HepG2 (cell line): ENCODE results near the gene ARPC1B. TPM values are rescaled to one million over a fixed set of nuclear protein-coding genes. Genes with fewer than 3 reads are reported as not detected.

Source experiments
- BRCA1 ChIP-seq: sonication (generic); formaldehyde crosslinking; IDR thresholded peaks from 2 replicates; pipeline ENCODE4 v1.4.0; 2020; ENCODE audit warnings: missing genetic modification reagents
- FOXK1 ChIP-seq: sonication (generic); formaldehyde crosslinking; IDR thresholded peaks from 2 replicates; pipeline ENCODE4 v1.4.0; 2020; ENCODE audit warnings: low read depth, missing genetic modification reagents, borderline replicate concordance
- GLI4 ChIP-seq: sonication (generic); formaldehyde crosslinking; IDR thresholded peaks from 2 replicates; pipeline ENCODE4 v1.5.1; 2020; ENCODE audit warnings: missing genetic modification reagents, mild to moderate bottlenecking, moderate library complexity, borderline replicate concordance
- HOXA7 ChIP-seq: sonication (generic); formaldehyde crosslinking; IDR thresholded peaks from 2 replicates; pipeline ENCODE4 v1.8.1; 2022; ENCODE audit warnings: mild to moderate bottlenecking, missing genetic modification reagents, moderate library complexity
- KLF13 ChIP-seq: sonication (generic); formaldehyde crosslinking; IDR thresholded peaks from 2 replicates; pipeline ENCODE4 v1.4.0; 2020; ENCODE audit warnings: mild to moderate bottlenecking, missing genetic modification reagents
- NR2F2 ChIP-seq: IDR thresholded peaks from 2 replicates; pipeline ENCODE4 v1.6.1; 2012; ENCODE audit warnings: low read depth, inconsistent platforms, borderline replicate concordance
- RAD51 ChIP-seq: fragments of 450-650 bp; IDR thresholded peaks from 2 replicates; pipeline ENCODE4 v1.6.1; 2016; ENCODE audit warnings: borderline replicate concordance
- RARG ChIP-seq: sonication (generic); formaldehyde crosslinking; IDR thresholded peaks from 2 replicates; pipeline ENCODE4 v1.4.0; 2020; ENCODE audit warnings: low read depth, mild to moderate bottlenecking, missing genetic modification reagents
- ZEB1 ChIP-seq: IDR thresholded peaks from 2 replicates; pipeline ENCODE4 v1.6.1; 2012; ENCODE audit warnings: mild to moderate bottlenecking, low read depth, inconsistent platforms; ENCODE audit not compliant: insufficient replicate concordance
- ZFP36L1 ChIP-seq: sonication (generic); formaldehyde crosslinking; IDR thresholded peaks from 2 replicates; pipeline ENCODE4 v1.8.0; 2022; ENCODE audit warnings: mild to moderate bottlenecking, missing genetic modification reagents, moderate library complexity
- ZNF33A ChIP-seq: sonication (generic); formaldehyde crosslinking; IDR thresholded peaks from 2 replicates; pipeline ENCODE4 v1.5.1; 2020; ENCODE audit warnings: missing genetic modification reagents, mild to moderate bottlenecking, moderate library complexity, borderline replicate concordance
- ZNF552 ChIP-seq: sonication (generic); formaldehyde crosslinking; IDR thresholded peaks from 2 replicates; pipeline ENCODE4 v1.9.0; 2022; ENCODE audit warnings: missing genetic modification reagents, mild to moderate bottlenecking, borderline replicate concordance
- ZNF713 ChIP-seq: sonication (generic); formaldehyde crosslinking; IDR thresholded peaks from 2 replicates; pipeline ENCODE4 v1.4.0; 2020; ENCODE audit warnings: mild to moderate bottlenecking, missing genetic modification reagents
- ZSCAN30 ChIP-seq: sonication (generic); formaldehyde crosslinking; IDR thresholded peaks from 2 replicates; pipeline ENCODE4 v1.5.0; 2020; ENCODE audit warnings: mild to moderate bottlenecking, missing genetic modification reagents
- polyA plus RNA-seq, 8 experiments: library from polyadenylated mRNA; depleted of rRNA in 3 of 8; stranded (reverse) in 7 of 8; unstranded in 1 of 8; fragments of >200 nt; fragmentation: Illumina TruSeq in 4 of 8; extraction: Trizol in 4 of 8; gene quantifications; 2 replicates each; pipeline versions ENCODE4 v1.2.1 to v1.2.3, GENCODE V29; 2011 to 2016; ENCODE audit warnings: low read depth in 4 of 8, missing spikeins in 1 of 8, mixed read lengths in 1 of 8; ENCODE audit not compliant: insufficient read depth in 1 of 8
- total RNA-seq, 5 experiments: library from RNA; depleted of rRNA; stranded (reverse); fragments of >200 nt; fragmentation: Illumina TruSeq; extraction: Trizol; gene quantifications; 2 replicates each; pipeline ENCODE4 v1.2.3, GENCODE V29; 2016; ENCODE audit warnings: low read depth in 1 of 5
- TF ChIP-seq, protein P1 (sequence below): sonication (generic); formaldehyde crosslinking; IDR thresholded peaks from 2 replicates; pipeline ENCODE4 v1.4.0; 2020; ENCODE audit warnings: missing genetic modification reagents
- TF ChIP-seq, protein P2 (sequence below): sonication (generic); formaldehyde crosslinking; IDR thresholded peaks from 2 replicates; pipeline ENCODE4 v1.4.0; 2020; ENCODE audit warnings: missing genetic modification reagents, borderline replicate concordance
- TF ChIP-seq, protein P3 (sequence below): sonication (generic); formaldehyde crosslinking; IDR thresholded peaks from 2 replicates; pipeline ENCODE4 v1.4.0; 2020; ENCODE audit warnings: missing genetic modification reagents
- TF ChIP-seq, protein P4 (sequence below): sonication (generic); formaldehyde crosslinking; IDR thresholded peaks from 2 replicates; pipeline ENCODE4 v1.5.1; 2020; ENCODE audit warnings: mild to moderate bottlenecking, missing genetic modification reagents, moderate library complexity
- TF ChIP-seq, protein P5 (sequence below): sonication (generic); formaldehyde crosslinking; IDR thresholded peaks from 2 replicates; pipeline ENCODE4 v1.5.0; 2020; ENCODE audit warnings: mild to moderate bottlenecking, missing genetic modification reagents

The ARPC1B gene
- total and polyA plus RNA-seq, 2 of the 13 experiments (the other 11 are each of a cell fraction or from before 2014, with no cell fraction given), result 72.9 to 89.1 TPM

DNA sequence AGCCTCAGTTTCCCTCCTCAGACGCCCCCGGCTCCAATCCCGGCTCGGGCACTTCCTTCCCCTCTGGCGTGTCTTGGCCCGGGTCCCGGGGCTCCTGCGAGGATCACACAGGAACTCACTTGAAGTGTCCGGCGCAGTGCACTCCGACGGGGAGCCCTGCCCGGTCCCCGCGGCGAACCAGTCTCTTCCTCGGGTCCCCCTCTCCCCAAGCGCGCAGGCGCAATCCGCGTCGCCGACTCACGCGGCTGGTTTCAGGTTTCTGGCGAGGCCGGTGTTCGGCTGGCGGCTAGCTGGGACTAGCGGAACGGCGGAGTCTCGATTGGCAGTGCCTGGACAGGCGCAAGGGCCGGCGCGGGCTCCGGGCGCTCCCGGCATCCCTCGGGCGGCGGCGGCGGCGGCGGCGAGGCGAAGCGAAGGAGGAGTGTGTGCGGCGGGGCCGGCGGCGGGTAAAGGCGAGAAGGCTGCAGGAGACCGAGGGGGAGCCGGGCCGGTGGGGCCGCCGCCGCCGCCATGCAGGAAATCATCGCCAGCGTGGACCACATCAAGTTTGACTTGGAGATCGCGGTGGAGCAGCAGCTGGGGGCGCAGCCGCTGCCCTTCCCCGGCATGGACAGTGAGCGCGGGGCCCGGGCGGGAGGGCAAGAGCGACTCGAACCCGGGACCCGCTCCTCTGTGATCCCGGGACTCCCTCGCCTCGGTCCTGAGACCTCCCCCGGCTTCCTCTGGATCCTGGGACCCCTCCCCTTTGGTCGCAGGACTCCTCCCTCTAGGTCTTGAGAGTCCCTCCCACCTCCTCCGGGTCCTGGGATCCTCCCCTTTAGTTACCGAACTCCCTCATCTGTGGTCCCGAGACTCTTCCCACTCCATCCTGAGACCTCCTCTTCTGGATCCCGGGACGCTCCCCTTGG, 64.3 kb downstream of the ARPC1B start, which contains the start of the genes CPSF4 and PTCD1 (continued):
- TF ChIP-seq, protein P1, sequence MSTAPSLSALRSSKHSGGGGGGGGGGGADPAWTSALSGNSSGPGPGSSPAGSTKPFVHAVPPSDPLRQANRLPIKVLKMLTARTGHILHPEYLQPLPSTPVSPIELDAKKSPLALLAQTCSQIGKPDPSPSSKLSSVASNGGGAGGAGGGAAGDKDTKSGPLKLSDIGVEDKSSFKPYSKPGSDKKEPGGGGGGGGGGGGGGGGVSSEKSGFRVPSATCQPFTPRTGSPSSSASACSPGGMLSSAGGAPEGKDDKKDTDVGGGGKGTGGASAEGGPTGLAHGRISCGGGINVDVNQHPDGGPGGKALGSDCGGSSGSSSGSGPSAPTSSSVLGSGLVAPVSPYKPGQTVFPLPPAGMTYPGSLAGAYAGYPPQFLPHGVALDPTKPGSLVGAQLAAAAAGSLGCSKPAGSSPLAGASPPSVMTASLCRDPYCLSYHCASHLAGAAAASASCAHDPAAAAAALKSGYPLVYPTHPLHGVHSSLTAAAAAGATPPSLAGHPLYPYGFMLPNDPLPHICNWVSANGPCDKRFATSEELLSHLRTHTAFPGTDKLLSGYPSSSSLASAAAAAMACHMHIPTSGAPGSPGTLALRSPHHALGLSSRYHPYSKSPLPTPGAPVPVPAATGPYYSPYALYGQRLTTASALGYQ (CRISPR knock-in tag), result peak; percentile 37; the same call in 1 of the 2 replicates
- TF ChIP-seq, protein P2, sequence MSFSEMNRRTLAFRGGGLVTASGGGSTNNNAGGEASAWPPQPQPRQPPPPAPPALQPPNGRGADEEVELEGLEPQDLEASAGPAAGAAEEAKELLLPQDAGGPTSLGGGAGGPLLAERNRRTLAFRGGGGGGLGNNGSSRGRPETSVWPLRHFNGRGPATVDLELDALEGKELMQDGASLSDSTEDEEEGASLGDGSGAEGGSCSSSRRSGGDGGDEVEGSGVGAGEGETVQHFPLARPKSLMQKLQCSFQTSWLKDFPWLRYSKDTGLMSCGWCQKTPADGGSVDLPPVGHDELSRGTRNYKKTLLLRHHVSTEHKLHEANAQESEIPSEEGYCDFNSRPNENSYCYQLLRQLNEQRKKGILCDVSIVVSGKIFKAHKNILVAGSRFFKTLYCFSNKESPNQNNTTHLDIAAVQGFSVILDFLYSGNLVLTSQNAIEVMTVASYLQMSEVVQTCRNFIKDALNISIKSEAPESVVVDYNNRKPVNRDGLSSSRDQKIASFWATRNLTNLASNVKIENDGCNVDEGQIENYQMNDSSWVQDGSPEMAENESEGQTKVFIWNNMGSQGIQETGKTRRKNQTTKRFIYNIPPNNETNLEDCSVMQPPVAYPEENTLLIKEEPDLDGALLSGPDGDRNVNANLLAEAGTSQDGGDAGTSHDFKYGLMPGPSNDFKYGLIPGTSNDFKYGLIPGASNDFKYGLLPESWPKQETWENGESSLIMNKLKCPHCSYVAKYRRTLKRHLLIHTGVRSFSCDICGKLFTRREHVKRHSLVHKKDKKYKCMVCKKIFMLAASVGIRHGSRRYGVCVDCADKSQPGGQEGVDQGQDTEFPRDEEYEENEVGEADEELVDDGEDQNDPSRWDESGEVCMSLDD (CRISPR knock-in tag), result 0 out of 2 replicates have a peak, but pooled peaks have one; percentile 36
- no peak for TF ChIP-seq BRCA1 (CRISPR knock-in tag)
- TF ChIP-seq ZNF33A (CRISPR knock-in tag), result no peak
- 0 out of 2 replicates have a peak, but pooled peaks have one; percentile 27 for TF ChIP-seq ZFP36L1 (CRISPR knock-in tag)
- TF ChIP-seq, protein P3, sequence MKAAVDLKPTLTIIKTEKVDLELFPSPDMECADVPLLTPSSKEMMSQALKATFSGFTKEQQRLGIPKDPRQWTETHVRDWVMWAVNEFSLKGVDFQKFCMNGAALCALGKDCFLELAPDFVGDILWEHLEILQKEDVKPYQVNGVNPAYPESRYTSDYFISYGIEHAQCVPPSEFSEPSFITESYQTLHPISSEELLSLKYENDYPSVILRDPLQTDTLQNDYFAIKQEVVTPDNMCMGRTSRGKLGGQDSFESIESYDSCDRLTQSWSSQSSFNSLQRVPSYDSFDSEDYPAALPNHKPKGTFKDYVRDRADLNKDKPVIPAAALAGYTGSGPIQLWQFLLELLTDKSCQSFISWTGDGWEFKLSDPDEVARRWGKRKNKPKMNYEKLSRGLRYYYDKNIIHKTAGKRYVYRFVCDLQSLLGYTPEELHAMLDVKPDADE, result no peak
- TF ChIP-seq NR2F2, result no peak
- TF ChIP-seq GLI4 (CRISPR knock-in tag), result 0 out of 2 replicates have a peak, but pooled peaks have one; percentile 31
- TF ChIP-seq FOXK1 (CRISPR knock-in tag), result peak; percentile 74; the same call in 1 of the 2 replicates
- TF ChIP-seq KLF13 (CRISPR knock-in tag), result no peak
- TF ChIP-seq ZNF552, result 0 out of 2 replicates have a peak, but pooled peaks have one; percentile 76
- TF ChIP-seq RARG (CRISPR knock-in tag), result no peak
- no peak for TF ChIP-seq ZNF713
- no peak for TF ChIP-seq HOXA7 (CRISPR knock-in tag)
- TF ChIP-seq, protein P4, sequence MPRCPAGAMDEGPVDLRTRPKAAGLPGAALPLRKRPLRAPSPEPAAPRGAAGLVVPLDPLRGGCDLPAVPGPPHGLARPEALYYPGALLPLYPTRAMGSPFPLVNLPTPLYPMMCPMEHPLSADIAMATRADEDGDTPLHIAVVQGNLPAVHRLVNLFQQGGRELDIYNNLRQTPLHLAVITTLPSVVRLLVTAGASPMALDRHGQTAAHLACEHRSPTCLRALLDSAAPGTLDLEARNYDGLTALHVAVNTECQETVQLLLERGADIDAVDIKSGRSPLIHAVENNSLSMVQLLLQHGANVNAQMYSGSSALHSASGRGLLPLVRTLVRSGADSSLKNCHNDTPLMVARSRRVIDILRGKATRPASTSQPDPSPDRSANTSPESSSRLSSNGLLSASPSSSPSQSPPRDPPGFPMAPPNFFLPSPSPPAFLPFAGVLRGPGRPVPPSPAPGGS, result no peak
- TF ChIP-seq ZSCAN30 (CRISPR knock-in tag), result no peak
- no peak for TF ChIP-seq ZEB1
- no peak for TF ChIP-seq RAD51
- TF ChIP-seq, protein P5, sequence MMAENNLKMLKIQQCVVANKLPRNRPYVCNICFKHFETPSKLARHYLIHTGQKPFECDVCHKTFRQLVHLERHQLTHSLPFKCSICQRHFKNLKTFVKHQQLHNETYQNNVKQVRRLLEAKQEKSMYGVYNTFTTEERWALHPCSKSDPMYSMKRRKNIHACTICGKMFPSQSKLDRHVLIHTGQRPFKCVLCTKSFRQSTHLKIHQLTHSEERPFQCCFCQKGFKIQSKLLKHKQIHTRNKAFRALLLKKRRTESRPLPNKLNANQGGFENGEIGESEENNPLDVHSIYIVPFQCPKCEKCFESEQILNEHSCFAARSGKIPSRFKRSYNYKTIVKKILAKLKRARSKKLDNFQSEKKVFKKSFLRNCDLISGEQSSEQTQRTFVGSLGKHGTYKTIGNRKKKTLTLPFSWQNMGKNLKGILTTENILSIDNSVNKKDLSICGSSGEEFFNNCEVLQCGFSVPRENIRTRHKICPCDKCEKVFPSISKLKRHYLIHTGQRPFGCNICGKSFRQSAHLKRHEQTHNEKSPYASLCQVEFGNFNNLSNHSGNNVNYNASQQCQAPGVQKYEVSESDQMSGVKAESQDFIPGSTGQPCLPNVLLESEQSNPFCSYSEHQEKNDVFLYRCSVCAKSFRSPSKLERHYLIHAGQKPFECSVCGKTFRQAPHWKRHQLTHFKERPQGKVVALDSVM, result peak; percentile 83
